GM23248 (cell line): Measurements from ENCODE around the gene EHMT1.

Source experiments
- EZH2 ChIP-seq: fragments of 200-600 bp; sonication (generic); IDR thresholded peaks from 2 replicates; pipeline ENCODE4 v1.6.1; 2018; ENCODE audit warnings: antibody characterized with exemption, mild to moderate bottlenecking; ENCODE audit not compliant: insufficient read depth, poor library complexity, severe bottlenecking
- EZH2phosphoT487 ChIP-seq: fragments of 200-600 bp; sonication (generic); IDR thresholded peaks from 2 replicates; pipeline ENCODE4 v1.6.1; 2018; ENCODE audit warnings: antibody characterized with exemption, moderate library complexity, mild to moderate bottlenecking, low read depth; ENCODE audit not compliant: insufficient read depth

GRCh38 chr9:137726764-137727163, 108.0 kb downstream of the EHMT1 start:
- no peak for TF ChIP-seq EZH2
- no peak for TF ChIP-seq EZH2phosphoT487
